KOPT-K1 (cell line): Measurements from ENCODE around the gene TBC1D12.

Experiments used
- H3K27ac ChIP-seq: fragments of 200-600 bp; sonication (generic); 2 replicates; pipeline ENCODE4 v1.5.1; 2016; ENCODE audit warnings: antibody characterized with exemption, mild to moderate bottlenecking, low read depth, low read length; ENCODE audit not compliant: poor library complexity, severe bottlenecking
- H3K36me3 ChIP-seq: fragments of 200-600 bp; sonication (generic); 2 replicates; pipeline ENCODE4 v1.5.1; 2017; ENCODE audit warnings: antibody characterized with exemption, mild to moderate bottlenecking, low read length, moderate library complexity; ENCODE audit not compliant: insufficient read depth
- H3K9me3 ChIP-seq: fragments of 200-600 bp; sonication (generic); 2 replicates; pipeline ENCODE4 v1.5.1; 2017; ENCODE audit warnings: antibody characterized with exemption, low read length, mild to moderate bottlenecking; ENCODE audit not compliant: insufficient read depth, poor library complexity, severe bottlenecking

Gene TBC1D12

GRCh38 chr10:94423627-94424026 is 21.3 kb downstream of the TBC1D12 start:
- Histone ChIP-seq H3K36me3 (no peaks in the 10 kb centered on the region), H3K9me3 (peaks cover 5% of the 10 kb centered on the region), H3K27ac (no peak overlapping the region)

DNA sequence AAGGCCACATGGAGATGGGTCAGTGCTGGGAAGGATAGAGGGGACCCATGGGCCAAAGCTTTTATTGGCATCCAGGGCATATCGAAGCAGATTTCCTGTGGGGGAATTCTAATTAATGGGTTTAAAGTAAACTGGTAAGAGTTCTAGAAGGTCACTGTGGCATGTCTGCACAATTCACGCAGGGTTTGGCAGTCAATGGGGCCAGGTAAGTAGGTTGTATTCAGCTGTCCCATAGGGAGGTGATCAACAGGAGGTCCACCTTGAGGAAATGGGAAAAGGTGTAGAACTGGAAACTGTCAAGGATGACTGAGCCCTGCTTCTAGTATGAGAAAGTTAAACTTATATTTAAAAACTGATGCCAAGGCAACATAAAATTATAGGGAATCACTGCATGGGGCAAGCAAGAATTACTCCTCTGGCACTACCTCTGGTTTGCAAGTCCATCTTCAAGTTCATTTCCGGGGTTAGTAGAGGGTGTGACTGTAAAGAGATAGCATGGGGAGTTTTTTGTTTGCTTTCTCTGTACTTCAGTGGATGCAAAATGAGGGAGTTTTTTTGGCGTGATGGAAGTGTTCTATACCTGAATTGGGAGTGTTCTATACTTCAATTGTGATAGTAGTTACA is 22.5 kb downstream of the TBC1D12 start:
- Histone ChIP-seq H3K9me3 (peaks cover 5% of the 10 kb centered on the region), H3K36me3 (no peaks in the 10 kb centered on the region), H3K27ac (no peak overlapping the region)

DNA sequence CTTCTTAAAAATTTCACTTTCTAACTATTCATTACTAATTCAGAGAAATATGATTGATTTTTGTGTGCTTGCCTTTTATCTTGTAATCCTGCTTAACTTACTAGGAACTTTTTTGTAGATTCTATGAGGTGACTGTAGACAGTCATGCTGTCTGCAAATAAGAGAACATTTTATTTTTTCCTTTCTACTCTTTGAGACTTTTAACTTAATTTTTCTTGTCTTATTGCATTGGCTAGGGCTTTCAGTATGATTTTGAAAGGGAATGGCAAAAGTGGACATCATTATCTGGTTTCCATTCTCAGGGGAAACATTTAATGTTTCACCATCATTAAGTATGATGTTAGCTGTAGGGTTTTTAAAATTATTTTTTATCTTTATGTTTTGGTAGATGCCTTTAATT is 23.6 kb downstream of the TBC1D12 start:
- Histone ChIP-seq H3K9me3 (peaks cover 5% of the 10 kb centered on the region), H3K27ac (no peak overlapping the region), H3K36me3 (no peaks in the 10 kb centered on the region)

GRCh38 chr10:94427166-94427565 is 24.8 kb downstream of the TBC1D12 start:
- Histone ChIP-seq H3K36me3 (no peaks in the 10 kb centered on the region), H3K9me3 (peaks cover 5% of the 10 kb centered on the region), H3K27ac (no peak overlapping the region)

- Histone ChIP-seq H3K9me3 (peaks cover 5% of the 10 kb centered on the region), H3K27ac (no peak overlapping the region), H3K36me3 (no peaks in the 10 kb centered on the region)
Measured at GRCh38 chr10:94428766-94429707, 26.7 kb downstream of the TBC1D12 start.

DNA sequence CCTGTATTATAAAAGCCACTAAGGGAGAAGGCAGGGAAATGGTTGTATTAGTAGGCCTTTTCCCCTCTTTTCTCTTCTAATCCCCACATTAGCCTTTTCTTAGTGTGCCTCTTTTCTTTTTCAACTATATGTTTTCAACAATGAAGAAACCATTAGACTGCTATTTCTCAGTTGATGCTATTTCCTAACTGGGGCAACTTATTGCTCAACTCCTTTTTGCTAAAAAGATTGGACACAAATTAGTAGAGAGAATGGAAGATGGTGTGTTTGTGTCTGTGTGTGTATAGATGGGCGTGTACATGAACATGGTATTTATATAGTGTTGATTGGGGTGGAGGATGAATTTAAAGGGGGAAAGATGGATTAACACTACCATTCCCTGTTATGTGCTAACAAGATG is 28.4 kb downstream of the TBC1D12 start:
- no peaks in the 10 kb centered on the region for H3K36me3 ChIP-seq
- no peak overlapping the region for H3K27ac ChIP-seq
- peaks cover 5% of the 10 kb centered on the region for H3K9me3 ChIP-seq

- Histone ChIP-seq H3K36me3 (no peaks in the 10 kb centered on the region), H3K9me3 (peaks cover 1% of the 10 kb centered on the region), H3K27ac (no peak overlapping the region)
Measured at GRCh38 chr10:94432443-94432842, 30.1 kb downstream of the TBC1D12 start.

DNA sequence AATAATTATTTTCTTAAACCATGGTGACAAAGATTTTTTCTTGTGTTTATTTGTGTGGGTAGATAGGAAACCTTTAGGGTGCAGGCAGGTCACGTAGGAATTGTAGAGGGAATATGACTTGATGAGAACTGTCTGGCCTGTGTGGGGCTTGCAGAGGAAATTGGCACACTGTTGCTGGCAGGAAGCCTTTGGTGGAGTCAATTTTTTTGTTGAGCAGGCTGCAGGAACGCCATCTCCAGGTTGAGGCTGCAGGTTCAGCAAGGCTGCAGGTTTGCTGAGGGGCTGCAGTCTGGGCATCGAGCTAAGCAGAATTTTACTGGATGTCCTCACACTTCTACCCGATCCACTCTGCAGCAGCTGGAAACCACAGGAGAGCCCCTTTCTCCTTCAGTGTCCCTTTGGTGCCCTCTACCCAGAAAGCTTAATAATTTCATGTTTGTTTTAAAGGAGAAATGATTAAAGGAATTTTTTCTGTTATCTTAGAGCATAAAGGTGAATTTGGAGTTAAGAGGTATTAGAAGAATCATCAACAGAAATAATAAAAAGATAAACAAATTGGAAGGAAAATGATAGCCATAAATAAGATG is 37.0 kb downstream of the TBC1D12 start:
- no peak overlapping the region for H3K27ac ChIP-seq
- H3K9me3 ChIP-seq: peaks cover 5% of the 10 kb centered on the region
- H3K36me3 ChIP-seq: no peaks in the 10 kb centered on the region

- H3K27ac ChIP-seq: no peak overlapping the region
- no peaks in the 10 kb centered on the region for H3K36me3 ChIP-seq
- peaks cover 5% of the 10 kb centered on the region for H3K9me3 ChIP-seq
Measured at GRCh38 chr10:94440096-94440495, 37.8 kb downstream of the TBC1D12 start.

DNA sequence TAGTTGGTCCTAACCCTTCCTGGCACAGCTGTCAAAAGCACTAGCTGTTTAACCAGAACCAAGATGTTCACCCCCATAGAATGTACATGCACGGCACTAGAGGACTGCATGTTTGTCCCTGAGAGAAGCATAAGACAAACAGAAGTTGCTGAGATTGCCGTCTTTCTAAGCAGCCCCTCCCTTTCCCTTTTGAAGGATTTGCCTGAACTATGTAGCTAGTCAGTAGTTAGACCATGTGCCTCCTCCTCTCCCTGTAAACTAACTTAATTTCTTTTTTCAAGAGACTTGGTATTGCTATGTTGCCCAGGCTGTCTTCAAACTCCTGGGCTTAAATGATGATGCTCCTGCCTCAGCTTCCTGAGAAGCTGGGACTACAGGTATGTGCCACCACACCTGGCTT is 40.7 kb downstream of the TBC1D12 start:
- Histone ChIP-seq H3K9me3 (no peaks in the 10 kb centered on the region), H3K27ac (no peak overlapping the region), H3K36me3 (no peaks in the 10 kb centered on the region)

- Histone ChIP-seq H3K9me3 (no peaks in the 10 kb centered on the region), H3K27ac (no peak overlapping the region), H3K36me3 (no peaks in the 10 kb centered on the region)
Measured at GRCh38 chr10:94443549-94443948, 41.2 kb downstream of the TBC1D12 start.

- H3K27ac ChIP-seq: no peak overlapping the region
- H3K36me3 ChIP-seq: no peaks in the 10 kb centered on the region
- H3K9me3 ChIP-seq: peaks cover 8% of the 10 kb centered on the region
Measured at GRCh38 chr10:94450782-94451181, 48.4 kb downstream of the TBC1D12 start.

DNA sequence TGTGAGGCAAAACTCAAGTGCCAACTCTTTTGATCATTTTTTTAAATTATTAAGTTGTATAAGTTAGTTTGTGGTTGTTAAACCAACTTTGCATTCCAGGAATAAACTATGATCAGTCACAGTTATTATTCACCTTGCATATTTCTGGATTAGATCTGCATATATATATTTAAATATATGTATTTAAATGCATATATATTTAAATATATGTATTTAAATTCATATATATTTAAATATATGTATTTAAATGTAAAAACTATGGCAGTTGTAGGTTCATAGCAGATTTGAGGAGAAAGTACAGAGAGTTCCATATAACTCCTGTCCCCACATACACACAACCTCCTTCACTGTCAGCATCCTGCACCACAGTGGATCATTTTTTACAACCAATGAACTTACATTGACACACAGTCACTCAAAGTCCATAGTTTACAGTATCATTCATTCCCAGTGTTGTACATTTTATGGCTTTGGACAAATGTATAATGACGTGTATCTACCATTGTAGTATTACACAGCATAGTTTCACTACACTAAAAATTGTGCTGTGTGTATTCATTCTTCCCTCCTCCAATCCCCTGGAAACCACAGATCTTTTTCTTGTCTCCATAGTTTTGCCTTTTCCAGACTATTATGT is 49.7 kb downstream of the TBC1D12 start:
- Histone ChIP-seq H3K27ac (no peak overlapping the region), H3K9me3 (peaks cover 10% of the 10 kb centered on the region), H3K36me3 (no peaks in the 10 kb centered on the region)

- Histone ChIP-seq H3K9me3 (peaks cover 7% of the 10 kb centered on the region), H3K27ac (no peak overlapping the region), H3K36me3 (no peaks in the 10 kb centered on the region)
Measured at GRCh38 chr10:94456942-94457341, 54.6 kb downstream of the TBC1D12 start.

DNA sequence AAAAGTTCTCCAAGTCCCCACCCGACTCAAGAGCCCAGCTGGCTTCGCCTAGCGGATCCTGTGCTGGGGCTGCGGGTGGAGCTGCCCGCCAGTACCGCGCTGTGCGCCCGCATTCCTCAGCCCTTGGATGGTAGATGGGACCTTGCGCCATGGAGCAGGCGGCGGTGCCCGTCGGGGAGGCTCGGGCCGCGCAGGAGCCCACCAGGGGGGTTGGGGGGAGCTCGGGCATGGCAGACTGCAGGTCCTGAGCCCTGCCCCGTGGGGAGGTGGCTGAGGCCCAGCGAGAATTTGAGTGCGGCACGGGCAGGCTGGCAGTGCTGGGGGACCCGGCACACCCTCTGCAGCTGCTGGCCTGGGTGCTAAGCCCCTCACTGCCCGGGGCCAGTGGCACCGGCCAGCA is 57.0 kb downstream of the TBC1D12 start:
- H3K27ac ChIP-seq: no peak overlapping the region
- no peaks in the 10 kb centered on the region for H3K36me3 ChIP-seq
- peaks cover 7% of the 10 kb centered on the region for H3K9me3 ChIP-seq
